22Rv1 (cell line): ENCODE data around the gene ZCCHC9.

Experiments
- CTCF ChIP-seq: fragments of 450-650 bp; IDR thresholded peaks from 2 replicates; pipeline ENCODE4 v1.5.1; 2017; ENCODE audit warnings: mild to moderate bottlenecking
- ZFX ChIP-seq: fragments of 450-650 bp; IDR thresholded peaks from 2 replicates; pipeline ENCODE4 v1.6.1; 2017; ENCODE audit warnings: antibody characterized with exemption, borderline replicate concordance

- TF ChIP-seq CTCF (no peak), ZFX (no peak)
These were observed 49.1 kb downstream of the ZCCHC9 start for GRCh38 chr5:81350507-81350906.
